Naive thymus-derived CD8-positive, alpha-beta T cell (primary cell): Measurements from ENCODE around the gene HMSD. TPM values are rescaled to one million over a fixed set of nuclear protein-coding genes. Genes with fewer than 3 reads are reported as not detected.

ENCODE experiments used
- ATAC-seq, 2 donors: fragments of 150-1000 bp; cut with Tn5 transposase in 1 of 2; sonication (Bioruptor Pico), chemical (Tn5 transposase) in 1 of 2; 1 replicate in 1 of 2; 2 replicates in 1 of 2; pipeline ENCODE4 v1.10.0; 2021; ENCODE audit warnings: mild to moderate bottlenecking in 2 of 2, moderate library complexity in 2 of 2
- POLR2A ChIA-PET: fragments of 350-600 bp; sonication (Branson Sonifier 250); formaldehyde crosslinking; loops from one replicate; lab custom pipeline; 2021; ENCODE audit warnings: antibody characterized with exemption; lab: Charles Lee
- DNase-seq, 10 donors: peaks; one replicate each; pipeline versions ENCODE4 v3.0.0 to v3.0.0-alpha.2; 2020 to 2022
- H3K27ac Mint-ChIP-seq, 10 donors: one replicate each; pipeline ENCODE4 v1.8.0; 2020 to 2022; ENCODE audit warnings: mild to moderate bottlenecking in 10 of 10, mixed read lengths in 10 of 10, moderate library complexity in 4 of 10, inconsistent platforms in 1 of 10
- H3K27me3 Mint-ChIP-seq, 5 donors: one replicate each; pipeline ENCODE4 v1.8.0; 2021 to 2022; ENCODE audit warnings: mixed read lengths in 5 of 5
- H3K36me3 Mint-ChIP-seq, 3 donors: one replicate each; pipeline ENCODE4 v1.8.0; 2020 to 2022; ENCODE audit warnings: mixed read lengths in 3 of 3, mild to moderate bottlenecking in 2 of 3, inconsistent platforms in 1 of 3
- H3K4me1 Mint-ChIP-seq, 4 donors: one replicate each; pipeline ENCODE4 v1.8.0; 2021 to 2022; ENCODE audit warnings: mixed read lengths in 4 of 4
- H3K4me3 Mint-ChIP-seq, 10 donors: one replicate each; pipeline ENCODE4 v1.8.0; 2020 to 2022; ENCODE audit warnings: mild to moderate bottlenecking in 10 of 10, mixed read lengths in 10 of 10, moderate library complexity in 6 of 10, inconsistent platforms in 1 of 10
- H3K9me3 Mint-ChIP-seq, 9 donors: one replicate each; pipeline ENCODE4 v1.8.0; 2020 to 2022; ENCODE audit warnings: mixed read lengths in 9 of 9, mild to moderate bottlenecking in 3 of 9, inconsistent platforms in 1 of 9, moderate library complexity in 1 of 9
- polyA plus RNA-seq, 3 donors: library from polyadenylated mRNA; unstranded; fragments of 300-500 nt; fragmentation: Illumina TruSeq; gene quantifications; one replicate each; pipeline ENCODE4 v1.2.3, GENCODE V29; 2021
- total RNA-seq, 8 experiments: library from RNA in 2 of 8; stranded (reverse) in 2 of 8; gene quantifications; one replicate each; pipeline ENCODE4 v1.2.3 and lab custom pipeline; 2021 to 2026

HMSD gene
- total and polyA plus RNA-seq, 5 experiments from 2014 or later: not detected

GRCh38 chr18:63963615-63964256 lies 14.6 kb downstream of the HMSD start:
- no peaks in the 10 kb centered on the region for H3K36me3 Mint-ChIP-seq
- no peaks in the 10 kb centered on the region for H3K9me3 Mint-ChIP-seq
- H3K4me3 Mint-ChIP-seq: no peak overlapping the region
- POLR2A ChIA-PET: interaction anchor here (1.2 kb wide), 1 partner anchor 12 kb away, joined by 3 read pairs; no protein-coding TSS in a partner anchor
- DNase-seq (peak in 8 of 10 donors; percentile 23 to 77 (median 51)), ATAC-seq (peak; percentile 70 to 74)
- H3K27me3 Mint-ChIP-seq: peaks cover 9 to 32% (median 22%) of the 10 kb centered on the region in 5 donors
- H3K4me1 Mint-ChIP-seq: peaks cover 0 to 3% (median 2%) of the 10 kb centered on the region in 4 donors
- H3K27ac Mint-ChIP-seq: peak overlapping the region in 1 of 10 donors; percentile 64

GRCh38 chr18:63964908-63965307 lies 15.8 kb downstream of the HMSD start:
- POLR2A ChIA-PET: interaction anchor here (0.7 kb wide), 1 partner anchor 448 kb away, joined by 3 read pairs; no protein-coding TSS in a partner anchor
- Mint-ChIP-seq H3K36me3 (no peaks in the 10 kb centered on the region), H3K4me3 (no peak overlapping the region), H3K9me3 (no peaks in the 10 kb centered on the region), H3K27ac (no peak overlapping the region), H3K4me1 (peaks cover 8 to 14% (median 14%) of the 10 kb centered on the region in 4 donors), H3K27me3 (peaks cover 6 to 26% (median 18%) of the 10 kb centered on the region in 5 donors)
- no peak for DNase-seq
- no peak for ATAC-seq

GRCh38 chr18:63965716-63966330 lies 16.7 kb downstream of the HMSD start:
- Mint-ChIP-seq H3K27me3 (peaks cover 6 to 26% (median 17%) of the 10 kb centered on the region in 5 donors), H3K36me3 (no peaks in the 10 kb centered on the region), H3K27ac (peak overlapping the region in 1 of 10 donors; percentile 61), H3K4me3 (no peak overlapping the region), H3K4me1 (peaks cover 12 to 21% (median 18%) of the 10 kb centered on the region in 4 donors), H3K9me3 (no peaks in the 10 kb centered on the region)
- POLR2A ChIA-PET: no interaction called here
- no peak for DNase-seq
- no peak for ATAC-seq

GRCh38 chr18:63969942-63970808 lies 21.1 kb downstream of the HMSD start, which contains the start of gene SERPINB8:
TSS of gene SERPINB8 (plus strand) at chr18:63970081. CDS start at chr18:63978309, 8,228 bp downstream.
- Mint-ChIP-seq H3K27me3 (peaks cover 0 to 6% (median 0%) of the 10 kb centered on the region in 5 donors), H3K36me3 (no peaks in the 10 kb centered on the region), H3K4me3 (peak within 1 kb of the TSS; percentile 85 to 100 (median 97)), H3K27ac (peak within 1 kb of the TSS; percentile 87 to 98 (median 96)), H3K4me1 (peaks cover 24 to 55% (median 37%) of the 10 kb centered on the region in 4 donors), H3K9me3 (no peaks in the 10 kb centered on the region)
- POLR2A ChIA-PET: interaction anchor here (0.9 kb wide), 1 partner anchor 1253 kb away, joined by 3 read pairs; no protein-coding TSS in a partner anchor
- ATAC-seq (peak; percentile 90 to 92), DNase-seq (peak; percentile 63 to 88 (median 74))

GRCh38 chr18:63970809-63971205 lies 21.7 kb downstream of the HMSD start:
- Mint-ChIP-seq H3K9me3 (no peaks in the 10 kb centered on the region), H3K4me1 (peaks cover 24 to 61% (median 37%) of the 10 kb centered on the region in 4 donors), H3K4me3 (peak overlapping the region; percentile 85 to 100 (median 97)), H3K36me3 (no peaks in the 10 kb centered on the region), H3K27me3 (peaks cover 0 to 4% (median 0%) of the 10 kb centered on the region in 5 donors), H3K27ac (peak overlapping the region; percentile 87 to 98 (median 94))
- no peak for ATAC-seq
- POLR2A ChIA-PET: interaction anchor here (0.9 kb wide), 1 partner anchor 1254 kb away, joined by 3 read pairs; no protein-coding TSS in a partner anchor
- peak in 2 of 10 donors; percentile 7 to 13 for DNase-seq

GRCh38 chr18:63971320-63972001 lies 22.4 kb downstream of the HMSD start:
- Mint-ChIP-seq H3K4me1 (peaks cover 24 to 61% (median 37%) of the 10 kb centered on the region in 4 donors), H3K4me3 (peak overlapping the region; percentile 85 to 100 (median 97)), H3K36me3 (no peaks in the 10 kb centered on the region), H3K9me3 (no peaks in the 10 kb centered on the region), H3K27ac (peak overlapping the region in 9 of 10 donors; percentile 86 to 98 (median 94)), H3K27me3 (peaks cover 0 to 3% (median 0%) of the 10 kb centered on the region in 5 donors)
- no peak for ATAC-seq
- POLR2A ChIA-PET: no interaction called here
- no peak for DNase-seq

GRCh38 chr18:63972002-63972376 lies 22.9 kb downstream of the HMSD start:
- POLR2A ChIA-PET: no interaction called here
- Mint-ChIP-seq H3K27ac (peak overlapping the region in 5 of 10 donors; percentile 39 to 98 (median 87)), H3K27me3 (no peaks in the 10 kb centered on the region), H3K36me3 (no peaks in the 10 kb centered on the region), H3K4me1 (peaks cover 24 to 61% (median 37%) of the 10 kb centered on the region in 4 donors), H3K9me3 (no peaks in the 10 kb centered on the region), H3K4me3 (peak overlapping the region in 9 of 10 donors; percentile 85 to 100 (median 97))
- DNase-seq (no peak), ATAC-seq (no peak)

GRCh38 chr18:63974991-63975390 lies 25.9 kb downstream of the HMSD start:
- H3K36me3 Mint-ChIP-seq: peaks cover 0 to 2% (median 1%) of the 10 kb centered on the region in 3 donors
- peaks cover 18 to 57% (median 31%) of the 10 kb centered on the region in 4 donors for H3K4me1 Mint-ChIP-seq
- no peak overlapping the region for H3K4me3 Mint-ChIP-seq
- no peaks in the 10 kb centered on the region for H3K27me3 Mint-ChIP-seq
- POLR2A ChIA-PET: interaction anchor here (1.1 kb wide), 1 partner anchor 11 kb away, joined by 3 read pairs; no protein-coding TSS in a partner anchor
- H3K27ac Mint-ChIP-seq: peak overlapping the region in 4 of 10 donors; percentile 7 to 57 (median 16)
- no peaks in the 10 kb centered on the region for H3K9me3 Mint-ChIP-seq
- DNase-seq (peak in 2 of 10 donors; percentile 11 to 14), ATAC-seq (no peak)

- H3K27ac Mint-ChIP-seq: peak overlapping the region in 3 of 10 donors; percentile 16 to 28 (median 22)
- H3K27me3 Mint-ChIP-seq: no peaks in the 10 kb centered on the region
- H3K4me1 Mint-ChIP-seq: peaks cover 17 to 58% (median 31%) of the 10 kb centered on the region in 4 donors
- DNase-seq (no peak), ATAC-seq (no peak)
- H3K4me3 Mint-ChIP-seq: no peak overlapping the region
- peaks cover 0 to 6% (median 2%) of the 10 kb centered on the region in 3 donors for H3K36me3 Mint-ChIP-seq
- POLR2A ChIA-PET: interaction anchor here (1.1 kb wide), 1 partner anchor 12 kb away, joined by 3 read pairs; no protein-coding TSS in a partner anchor
- no peaks in the 10 kb centered on the region for H3K9me3 Mint-ChIP-seq
Observed at GRCh38 chr18:63975628-63976027, 26.5 kb downstream of the HMSD start.

- Mint-ChIP-seq H3K9me3 (no peaks in the 10 kb centered on the region), H3K4me3 (no peak overlapping the region), H3K27ac (no peak overlapping the region)
Observed at GRCh38 chr18:63977040-63977439, 27.9 kb downstream of the HMSD start.

GRCh38 chr18:63979409-63979920 lies 30.4 kb downstream of the HMSD start:
- Mint-ChIP-seq H3K4me1 (peaks cover 7 to 33% (median 14%) of the 10 kb centered on the region in 4 donors), H3K27me3 (no peaks in the 10 kb centered on the region), H3K27ac (peak overlapping the region in 3 of 10 donors; percentile 56 to 85 (median 59)), H3K9me3 (no peaks in the 10 kb centered on the region), H3K4me3 (peak overlapping the region in 1 of 10 donors; percentile 47), H3K36me3 (peaks cover 0 to 41% (median 23%) of the 10 kb centered on the region in 3 donors)
- POLR2A ChIA-PET: no interaction called here
- peak; percentile 66 to 68 for ATAC-seq
- DNase-seq: peak in 8 of 10 donors; percentile 7 to 67 (median 40)

More at GRCh38 chr18:63977040-63977439, 27.9 kb downstream of the HMSD start:
- H3K4me1 Mint-ChIP-seq: peaks cover 8 to 50% (median 17%) of the 10 kb centered on the region in 4 donors
- H3K36me3 Mint-ChIP-seq: peaks cover 0 to 19% (median 12%) of the 10 kb centered on the region in 3 donors
- H3K27me3 Mint-ChIP-seq: no peaks in the 10 kb centered on the region
- DNase-seq (no peak), ATAC-seq (no peak)
- POLR2A ChIA-PET: no interaction called here
